GM21619 (cell line): Measurements from ENCODE around the gene FAM20B.
"Not testable (repeated sequence)": the region's sequence is repeated elsewhere in the genome, so short reads cannot be mapped to it uniquely, and the experiment has no call there.

ENCODE experiments used
- ATAC-seq: cut with Tn5 transposase; IDR thresholded peaks from one replicate; pipeline ENCODE4 v1.9.1; 2021; ENCODE audit not compliant: unreplicated experiment

FAM20B gene

DNA sequence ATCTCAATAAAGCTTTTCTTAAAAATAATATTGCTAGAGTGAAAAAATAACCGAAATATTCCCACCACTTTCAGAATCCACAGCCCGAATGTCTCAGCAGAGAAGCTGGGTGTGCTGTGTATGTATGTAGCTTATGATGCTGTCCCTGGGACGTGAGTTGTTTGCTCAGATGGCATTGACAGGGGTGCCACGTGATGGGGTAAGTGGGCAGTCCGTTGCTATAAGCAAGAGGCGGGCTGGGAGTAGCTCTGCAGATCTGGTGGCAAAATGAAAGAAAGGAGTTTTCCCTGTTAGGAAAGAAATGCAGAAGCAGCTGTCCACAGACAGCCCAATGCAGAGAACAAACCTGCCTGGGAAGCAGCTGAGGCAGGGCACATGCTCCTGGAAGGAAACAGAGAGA lies 3.8 kb upstream of the FAM20B start:
- no peak for ATAC-seq

DNA sequence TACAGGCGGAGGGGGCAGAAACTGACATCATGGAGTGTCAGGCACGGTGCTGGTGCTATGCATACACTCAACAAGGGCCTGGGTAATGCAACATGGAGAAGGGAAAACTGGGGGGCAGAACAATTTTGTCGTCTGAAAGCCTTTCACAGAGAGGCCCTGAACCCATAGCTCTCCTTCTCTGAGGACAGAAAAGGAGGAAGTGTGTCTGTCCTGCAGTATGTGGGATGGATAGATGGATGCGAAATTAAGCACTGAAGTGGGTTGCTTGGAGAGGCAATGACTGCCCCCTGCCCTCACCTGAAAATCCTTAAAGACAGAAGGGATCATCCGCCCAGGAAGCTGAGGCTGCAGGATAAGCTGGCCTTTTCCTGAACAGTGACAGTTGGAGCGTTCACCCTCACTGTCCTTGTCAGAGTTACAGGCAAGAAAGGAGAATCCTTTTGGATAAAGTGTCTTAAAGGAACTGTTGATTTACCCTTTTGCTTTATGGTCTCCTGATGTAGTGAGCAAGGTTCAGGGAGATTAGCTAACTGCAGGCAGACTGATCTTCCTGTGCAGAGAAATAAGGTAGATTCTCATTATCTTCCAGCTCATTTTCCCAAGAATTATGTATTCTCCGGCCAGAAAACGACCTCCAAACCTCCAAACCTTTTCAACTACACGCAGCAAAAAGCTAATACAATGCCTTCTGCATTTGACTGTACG lies 1.6 kb upstream of the FAM20B start:
- ATAC-seq, result no peak

DNA sequence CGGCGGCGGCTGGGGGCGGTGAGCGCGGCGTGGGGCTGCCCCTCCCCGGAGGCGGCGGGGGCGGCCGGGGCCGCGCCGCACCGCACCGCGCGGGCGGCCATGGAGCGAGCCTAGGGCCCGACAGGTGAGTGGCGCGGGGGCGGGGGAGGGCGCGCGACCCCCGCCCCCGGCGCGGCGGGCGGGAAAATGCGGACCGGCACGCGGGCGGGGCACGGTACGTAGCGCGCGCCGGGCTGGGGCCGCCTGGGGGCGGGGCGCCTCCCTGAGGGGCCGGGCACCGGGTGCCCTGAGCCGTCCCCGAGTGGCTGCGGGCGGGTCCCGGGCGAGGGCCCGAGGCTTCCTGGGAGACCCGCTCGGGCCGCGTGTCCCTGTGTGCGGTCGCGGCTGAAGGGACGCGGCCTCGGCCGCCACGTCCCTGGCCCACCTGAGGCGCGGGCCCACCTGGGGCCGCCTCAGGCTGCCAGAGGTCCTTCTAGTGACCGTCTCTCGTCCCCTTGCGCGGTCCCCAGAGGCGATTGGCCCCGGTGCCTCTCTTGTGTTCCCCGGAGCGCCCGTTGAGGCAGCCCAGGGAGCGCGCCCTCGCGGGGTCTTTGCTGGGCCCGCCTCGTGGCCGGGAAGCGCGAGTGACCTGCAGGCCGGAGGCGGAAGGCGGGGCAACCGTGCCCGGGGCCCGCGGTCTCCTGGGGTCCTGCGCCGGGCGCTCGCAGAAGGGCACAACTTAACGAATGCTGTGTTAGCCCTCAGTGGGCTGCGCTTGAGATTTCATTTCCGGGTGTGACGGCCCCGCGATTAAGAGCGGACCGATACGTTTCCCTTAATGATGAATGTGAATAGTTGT lies 500 bp downstream of the FAM20B start:
- ATAC-seq, result peak; percentile 66

DNA sequence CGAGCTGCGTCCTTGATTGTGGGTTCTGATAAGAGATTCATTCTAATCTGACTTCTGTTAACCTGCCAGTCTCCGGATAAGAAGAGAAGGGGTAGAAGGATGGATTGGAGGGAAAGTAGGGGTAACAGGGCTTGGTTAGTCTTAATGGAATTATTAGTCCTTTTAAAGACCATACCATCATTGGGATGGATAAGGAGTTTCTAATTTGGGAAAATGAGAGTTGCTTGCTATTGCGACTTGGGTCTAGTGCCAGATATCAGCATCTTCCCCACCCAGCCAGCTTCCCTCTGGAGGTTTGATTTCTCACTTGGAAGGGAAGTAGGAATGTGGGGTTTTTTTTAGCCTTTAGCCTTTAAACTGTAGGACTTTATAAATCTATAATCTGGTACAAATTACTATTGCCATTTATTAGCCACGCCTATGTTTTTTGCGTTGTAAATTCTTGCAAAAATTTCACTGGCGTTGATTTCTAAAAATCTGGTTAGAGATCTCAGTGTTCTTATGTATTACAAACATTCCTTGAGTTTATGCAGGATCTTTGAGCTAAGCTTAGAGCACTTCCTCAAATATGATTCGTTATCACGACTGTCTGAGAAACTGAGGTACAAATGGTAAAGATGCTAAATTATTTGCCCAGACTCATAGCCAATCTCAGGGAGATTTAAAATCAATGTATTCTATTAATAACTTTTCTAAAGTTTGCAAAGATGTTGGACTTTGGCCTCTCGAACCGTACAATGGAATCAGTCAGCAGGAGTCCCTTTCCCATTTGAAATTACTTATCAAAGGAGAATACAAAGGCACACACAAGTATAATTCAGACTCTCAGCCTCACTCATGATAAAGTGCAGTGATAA lies 1.3 kb downstream of the FAM20B start:
- no peak for ATAC-seq

DNA sequence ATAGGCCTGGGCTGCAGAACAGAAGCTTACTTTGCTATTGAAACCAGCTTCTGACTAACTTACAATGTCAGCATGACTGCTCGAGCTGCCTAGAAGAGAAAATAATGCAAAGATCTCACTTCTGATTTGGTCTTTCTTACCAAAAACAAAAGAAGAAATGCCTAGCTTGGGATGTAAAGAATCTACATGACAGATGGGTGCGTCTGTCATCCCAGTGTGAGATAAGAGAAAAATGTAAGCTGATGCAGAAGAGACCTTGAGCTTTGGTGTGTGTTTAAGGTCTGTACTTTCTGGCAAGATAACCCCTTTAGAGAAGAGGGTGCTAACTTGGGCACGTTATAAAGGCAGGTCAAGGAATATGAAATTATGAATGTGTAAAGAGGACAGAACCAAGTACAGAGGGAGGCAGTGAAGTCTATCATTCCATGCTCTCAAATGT lies 3.6 kb downstream of the FAM20B start:
- ATAC-seq, result no peak

- no peak for ATAC-seq
Observed at GRCh38 chr1:179030130-179030529, 4.4 kb downstream of the FAM20B start.

GRCh38 chr1:179030683-179031082 lies 5.0 kb downstream of the FAM20B start:
- ATAC-seq, result no peak

DNA sequence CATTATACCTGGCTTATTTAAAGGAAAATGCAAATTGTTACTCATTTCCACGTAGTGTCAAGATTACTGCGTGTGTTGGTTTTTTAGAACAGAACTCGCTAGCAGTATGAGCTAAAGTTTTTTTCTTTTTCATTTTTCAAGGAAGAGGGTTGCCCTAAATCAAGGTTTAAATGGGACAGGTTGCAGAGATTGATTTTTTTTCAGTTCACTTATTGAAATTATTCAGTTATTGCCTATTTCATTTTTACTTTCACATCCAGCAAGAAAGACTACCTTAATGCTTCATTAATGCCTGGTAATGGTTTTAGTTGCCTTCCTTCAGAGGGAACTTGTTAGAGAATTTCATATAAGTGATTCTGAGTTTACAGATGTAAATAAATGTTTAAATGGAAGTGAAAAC lies 5.6 kb downstream of the FAM20B start:
- no peak for ATAC-seq

GRCh38 chr1:179031855-179032513 lies 6.3 kb downstream of the FAM20B start:
- ATAC-seq, result no peak

DNA sequence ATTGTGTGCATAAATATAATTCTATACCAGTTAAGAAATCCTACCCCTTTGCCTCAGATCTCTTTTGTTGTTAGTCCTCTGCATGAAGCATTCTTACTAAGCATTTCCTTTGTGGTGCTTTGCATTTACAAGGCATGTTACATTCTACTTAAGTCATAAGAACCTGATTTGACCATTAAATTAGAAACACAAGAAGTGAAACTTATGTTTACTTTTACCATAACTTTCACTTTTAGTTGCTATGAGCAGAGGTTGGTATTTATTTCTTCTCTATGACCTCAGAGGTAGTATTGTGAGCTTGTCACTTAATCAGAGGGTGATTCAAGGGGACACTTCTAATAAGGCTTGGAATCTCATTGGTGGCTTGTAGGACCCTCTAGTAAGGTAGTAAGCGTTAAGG lies 9.0 kb downstream of the FAM20B start:
- ATAC-seq, result peak; percentile 76

- peak; percentile 63 for ATAC-seq
Observed at GRCh38 chr1:179036844-179037465, 11.3 kb downstream of the FAM20B start.

- no peak for ATAC-seq
Observed at GRCh38 chr1:179038528-179039281, 13.0 kb downstream of the FAM20B start.

- not testable (repeated sequence) for ATAC-seq
Observed at GRCh38 chr1:179039502-179040174, 13.9 kb downstream of the FAM20B start.

GRCh38 chr1:179040175-179040551 lies 14.5 kb downstream of the FAM20B start:
- not testable (repeated sequence) for ATAC-seq

DNA sequence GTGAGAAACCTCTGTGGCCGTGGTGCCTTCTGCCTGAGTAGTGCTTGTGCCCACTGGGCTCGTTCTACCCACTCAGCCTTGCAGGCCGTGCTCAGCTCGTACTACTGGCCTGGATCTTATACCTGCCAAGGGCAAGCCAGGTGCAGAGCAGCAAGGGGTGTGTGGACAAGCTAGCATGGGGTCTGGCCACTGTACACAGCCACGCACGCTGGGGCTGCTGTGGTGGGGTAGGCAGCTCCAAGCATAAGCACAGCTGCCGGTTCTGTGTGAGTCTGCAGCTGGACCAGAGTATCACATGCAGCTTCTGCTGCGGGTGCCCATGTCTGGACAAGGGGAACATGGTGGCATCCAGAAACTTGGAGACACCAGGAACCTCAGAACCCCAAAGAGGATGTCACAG lies 16.4 kb downstream of the FAM20B start:
- no peak for ATAC-seq

GRCh38 chr1:179042700-179043099 lies 17.0 kb downstream of the FAM20B start:
- no peak for ATAC-seq

DNA sequence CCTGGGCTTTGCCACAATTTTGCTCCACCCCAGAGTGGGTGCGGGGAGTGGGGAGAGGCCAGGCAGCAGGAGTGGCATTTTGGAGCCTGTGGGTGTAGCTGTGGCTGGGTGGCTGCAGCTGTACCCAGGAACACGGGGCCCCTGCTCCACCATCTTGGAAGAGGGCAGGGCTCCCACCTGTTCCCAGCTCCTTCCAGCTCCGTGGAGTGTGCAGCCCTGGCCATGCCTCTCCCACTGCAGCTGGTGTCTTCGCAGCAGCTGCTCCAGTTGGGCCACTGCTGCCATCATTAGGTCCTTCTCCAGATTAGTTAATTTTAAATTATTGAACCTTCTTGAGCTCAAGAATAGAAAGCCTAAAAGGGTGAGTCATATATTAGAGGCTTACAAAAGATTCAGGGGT lies 17.6 kb downstream of the FAM20B start:
- ATAC-seq, result no peak

- no peak for ATAC-seq
Observed at GRCh38 chr1:179043907-179044306, 18.2 kb downstream of the FAM20B start.
